RWPE2 (cell line): ENCODE measurements around the gene KDM5B.

Experiments used
- ATAC-seq: fragments of 200-7000 bp; cut with Tn5 transposase; 3 replicates; pipeline ENCODE4 v1.9.1; 2021; ENCODE audit warnings: low read depth
- DNase-seq: peaks from one replicate; pipeline ENCODE4 v3.0.0-alpha.2; 2020; ENCODE audit warnings: low spot score
- H3K27ac ChIP-seq: fragments of 450-650 bp; 2 replicates; pipeline ENCODE4 v1.5.1; 2017; ENCODE audit warnings: mild to moderate bottlenecking; ENCODE audit not compliant: poor library complexity, severe bottlenecking
- H3K27me3 ChIP-seq: fragments of 250-450 bp; sonication (Bioruptor Pico); 2 replicates; pipeline ENCODE4 v1.5.1; 2021; ENCODE audit warnings: mild to moderate bottlenecking, moderate library complexity; ENCODE audit not compliant: insufficient read depth, poor library complexity, severe bottlenecking
- H3K36me3 ChIP-seq: fragments of 250-450 bp; sonication (Bioruptor Pico); 2 replicates; pipeline ENCODE4 v1.5.1; 2020; ENCODE audit warnings: low read depth, mild to moderate bottlenecking, moderate library complexity
- H3K4me1 ChIP-seq: fragments of 250-450 bp; sonication (Bioruptor Pico); 2 replicates; pipeline ENCODE4 v1.5.1; 2021; ENCODE audit warnings: mild to moderate bottlenecking, moderate library complexity; ENCODE audit not compliant: insufficient read depth, poor library complexity, severe bottlenecking
- H3K4me3 ChIP-seq: fragments of 250-450 bp; sonication (Bioruptor Pico); 2 replicates; pipeline ENCODE4 v1.5.1; 2021; ENCODE audit warnings: mild to moderate bottlenecking, moderate library complexity; ENCODE audit not compliant: severe bottlenecking
- H3K9me3 ChIP-seq: fragments of 250-450 bp; sonication (Bioruptor Pico); 2 replicates; pipeline ENCODE4 v1.5.1; 2021; ENCODE audit warnings: mild to moderate bottlenecking, moderate library complexity; ENCODE audit not compliant: severe bottlenecking
- CTCF ChIP-seq: fragments of 450-650 bp; IDR thresholded peaks from one replicate; pipeline ENCODE4 v1.5.1; 2017; ENCODE audit warnings: mild to moderate bottlenecking, moderate library complexity; ENCODE audit not compliant: poor library complexity, severe bottlenecking

KDM5B gene

GRCh38 chr1:202708456-202709275 lies 99.6 kb downstream of the KDM5B start:
- Histone ChIP-seq H3K4me3 (no peak overlapping the region), H3K27me3 (peaks cover 74% of the 10 kb centered on the region), H3K4me1 (no peaks in the 10 kb centered on the region), H3K36me3 (no peaks in the 10 kb centered on the region), H3K9me3 (no peaks in the 10 kb centered on the region), H3K27ac (no peak overlapping the region)
- no peak for TF ChIP-seq CTCF
- no peak for ATAC-seq
- DNase-seq, result peak; percentile 51

GRCh38 chr1:202706851-202707250 lies 101.4 kb downstream of the KDM5B start:
- H3K4me3 ChIP-seq, result no peak overlapping the region
- no peak for DNase-seq
- no peaks in the 10 kb centered on the region for H3K9me3 ChIP-seq
- H3K27me3 ChIP-seq, result peaks cover 75% of the 10 kb centered on the region
- H3K36me3 ChIP-seq, result no peaks in the 10 kb centered on the region
- no peak for TF ChIP-seq CTCF
- no peak for ATAC-seq
- no peaks in the 10 kb centered on the region for H3K4me1 ChIP-seq
- no peak overlapping the region for H3K27ac ChIP-seq

- ATAC-seq, result no peak
- H3K27me3 ChIP-seq, result peaks cover 71% of the 10 kb centered on the region
Measured at GRCh38 chr1:202704601-202705000, 103.6 kb downstream of the KDM5B start.

GRCh38 chr1:202703191-202703590 lies 105.0 kb downstream of the KDM5B start:
- Histone ChIP-seq H3K4me3 (no peak overlapping the region), H3K27ac (no peak overlapping the region), H3K36me3 (no peaks in the 10 kb centered on the region), H3K4me1 (no peaks in the 10 kb centered on the region), H3K9me3 (no peaks in the 10 kb centered on the region), H3K27me3 (peaks cover 56% of the 10 kb centered on the region)
- DNase-seq (no peak), ATAC-seq (no peak)
- no peak for TF ChIP-seq CTCF

More at GRCh38 chr1:202704601-202705000, 103.6 kb downstream of the KDM5B start:
- Histone ChIP-seq H3K4me3 (no peak overlapping the region), H3K36me3 (no peaks in the 10 kb centered on the region), H3K4me1 (no peaks in the 10 kb centered on the region), H3K27ac (no peak overlapping the region), H3K9me3 (no peaks in the 10 kb centered on the region)
- TF ChIP-seq CTCF, result no peak
- no peak for DNase-seq

- ATAC-seq, result no peak
- no peak for DNase-seq
- TF ChIP-seq CTCF, result no peak
- Histone ChIP-seq H3K27me3 (peaks cover 45% of the 10 kb centered on the region), H3K4me3 (no peak overlapping the region), H3K27ac (no peak overlapping the region), H3K4me1 (no peaks in the 10 kb centered on the region), H3K9me3 (no peaks in the 10 kb centered on the region), H3K36me3 (no peaks in the 10 kb centered on the region)
Measured at GRCh38 chr1:202702088-202702487, 106.1 kb downstream of the KDM5B start.
